ENCODE measurements around the gene DUSP10. TPM values are rescaled to one million over a fixed set of nuclear protein-coding genes. Genes with fewer than 3 reads are reported as not detected.

The DUSP10 gene
- total RNA-seq: 4.7 TPM

DNA sequence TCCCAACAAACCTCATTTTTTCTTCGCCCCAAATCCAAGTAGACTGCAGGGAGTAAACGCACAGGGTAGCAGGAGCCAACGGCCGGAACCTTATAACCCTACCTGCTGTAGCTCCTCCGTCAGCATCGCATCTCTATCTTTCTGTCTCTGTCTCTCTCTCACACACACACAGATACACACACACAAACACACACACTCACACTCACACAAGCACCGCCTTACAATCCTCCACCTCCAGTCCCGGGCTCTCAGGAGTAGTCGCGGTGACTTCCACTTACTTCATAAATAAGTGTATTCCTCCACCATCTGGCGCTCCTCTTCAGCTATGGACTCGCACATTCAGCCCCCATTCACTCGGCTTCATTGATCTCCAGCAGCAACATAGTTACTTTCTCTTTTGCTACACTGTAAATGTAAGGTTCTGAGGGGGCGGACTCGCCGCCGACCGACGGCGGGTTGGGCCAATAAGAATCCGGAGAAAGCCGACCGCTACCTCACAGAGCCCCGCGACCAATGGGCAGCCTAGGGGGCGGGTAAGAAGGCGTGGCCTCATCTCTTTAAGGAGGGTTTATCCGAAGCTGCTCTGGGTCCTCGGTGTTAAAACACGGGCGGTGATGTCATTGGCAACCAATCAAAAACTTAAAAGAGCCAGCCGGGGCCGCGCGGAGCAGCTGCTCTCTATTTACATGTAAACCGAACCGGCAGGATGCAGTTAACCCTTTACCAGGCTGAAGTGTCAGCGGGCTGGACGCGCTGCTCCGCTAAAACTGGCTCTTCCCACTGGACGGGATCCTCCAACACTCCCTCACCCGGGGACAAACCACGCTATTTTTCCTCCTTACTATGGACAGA lies at the start of gene DUSP10:
Gene DUSP10, minus strand, starts transcription at position 387 of the 852 bp plus-strand sequence. CDS start 2,345 bp downstream, outside the sequence.
- no peaks in the 10 kb centered on the region for H3K36me3 ChIP-seq
- TF ChIP-seq POLR2A (IDR thresholded peaks at IDR 0.05) (peak in 1 of 2 donors; percentile 91), POLR2AphosphoS5 (IDR thresholded peaks at IDR 0.05; ENCODE audit: insufficient read depth in 1 of 2, low read depth in 1 of 2) (peak; percentile 88 to 96)
- TF ChIP-seq, protein P1, sequence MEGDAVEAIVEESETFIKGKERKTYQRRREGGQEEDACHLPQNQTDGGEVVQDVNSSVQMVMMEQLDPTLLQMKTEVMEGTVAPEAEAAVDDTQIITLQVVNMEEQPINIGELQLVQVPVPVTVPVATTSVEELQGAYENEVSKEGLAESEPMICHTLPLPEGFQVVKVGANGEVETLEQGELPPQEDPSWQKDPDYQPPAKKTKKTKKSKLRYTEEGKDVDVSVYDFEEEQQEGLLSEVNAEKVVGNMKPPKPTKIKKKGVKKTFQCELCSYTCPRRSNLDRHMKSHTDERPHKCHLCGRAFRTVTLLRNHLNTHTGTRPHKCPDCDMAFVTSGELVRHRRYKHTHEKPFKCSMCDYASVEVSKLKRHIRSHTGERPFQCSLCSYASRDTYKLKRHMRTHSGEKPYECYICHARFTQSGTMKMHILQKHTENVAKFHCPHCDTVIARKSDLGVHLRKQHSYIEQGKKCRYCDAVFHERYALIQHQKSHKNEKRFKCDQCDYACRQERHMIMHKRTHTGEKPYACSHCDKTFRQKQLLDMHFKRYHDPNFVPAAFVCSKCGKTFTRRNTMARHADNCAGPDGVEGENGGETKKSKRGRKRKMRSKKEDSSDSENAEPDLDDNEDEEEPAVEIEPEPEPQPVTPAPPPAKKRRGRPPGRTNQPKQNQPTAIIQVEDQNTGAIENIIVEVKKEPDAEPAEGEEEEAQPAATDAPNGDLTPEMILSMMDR (IDR thresholded peaks at IDR 0.05): no peak
- H3K4me1 ChIP-seq: peaks cover 23% of the 10 kb centered on the region
- no peaks in the 10 kb centered on the region for H3K27me3 ChIP-seq
- H3K27ac ChIP-seq: peak within 1 kb of the TSS; percentile 98
- intact Hi-C loops (cut with DNase I): loop anchor here (10.0 kb wide), 1 partner anchor 857 kb away; no protein-coding TSS in a partner anchor
- peak within 1 kb of the TSS; percentile 75 to 90 for H3K4me3 ChIP-seq
- DNase-seq (ENCODE audit: extremely low spot score in 2 of 2): peak; percentile 99 to 100
- no peaks in the 10 kb centered on the region for H3K9me3 ChIP-seq

- no peak for DNase-seq (ENCODE audit: extremely low spot score in 2 of 2)
- TF ChIP-seq POLR2A (IDR thresholded peaks at IDR 0.05) (no peak), POLR2AphosphoS5 (IDR thresholded peaks at IDR 0.05; ENCODE audit: insufficient read depth in 1 of 2, low read depth in 1 of 2) (no peak)
- TF ChIP-seq, protein P1 (IDR thresholded peaks at IDR 0.05): no peak
- no peak overlapping the region for H3K27ac ChIP-seq
- intact Hi-C loops (cut with DNase I): no loop called here
- no peaks in the 10 kb centered on the region for H3K36me3 ChIP-seq
- no peak overlapping the region for H3K4me3 ChIP-seq
- H3K27me3 ChIP-seq: no peaks in the 10 kb centered on the region
- no peaks in the 10 kb centered on the region for H3K4me1 ChIP-seq
- no peaks in the 10 kb centered on the region for H3K9me3 ChIP-seq
Measured at GRCh38 chr1:221788466-221788865, 46.6 kb upstream of the DUSP10 start.

- H3K36me3 ChIP-seq: no peaks in the 10 kb centered on the region
- no peak overlapping the region for H3K4me3 ChIP-seq
- TF ChIP-seq POLR2A (IDR thresholded peaks at IDR 0.05) (no peak), POLR2AphosphoS5 (IDR thresholded peaks at IDR 0.05; ENCODE audit: insufficient read depth in 1 of 2, low read depth in 1 of 2) (no peak)
- TF ChIP-seq, protein P1 (IDR thresholded peaks at IDR 0.05): no peak
- DNase-seq (ENCODE audit: extremely low spot score in 2 of 2): no peak
- no peak overlapping the region for H3K27ac ChIP-seq
- H3K4me1 ChIP-seq: no peaks in the 10 kb centered on the region
- intact Hi-C loops (cut with DNase I): no loop called here
- H3K27me3 ChIP-seq: no peaks in the 10 kb centered on the region
- H3K9me3 ChIP-seq: no peaks in the 10 kb centered on the region
Measured at GRCh38 chr1:221786647-221787046, 44.8 kb upstream of the DUSP10 start.

GRCh38 chr1:221783936-221784335 lies 42.0 kb upstream of the DUSP10 start:
- intact Hi-C loops (cut with DNase I): no loop called here
- Histone ChIP-seq H3K9me3 (no peaks in the 10 kb centered on the region), H3K27ac (no peak overlapping the region), H3K36me3 (no peaks in the 10 kb centered on the region), H3K4me3 (no peak overlapping the region), H3K4me1 (no peaks in the 10 kb centered on the region), H3K27me3 (no peaks in the 10 kb centered on the region)
- DNase-seq (ENCODE audit: extremely low spot score in 2 of 2): no peak
- TF ChIP-seq, protein P1 (IDR thresholded peaks at IDR 0.05): no peak
- TF ChIP-seq POLR2AphosphoS5 (IDR thresholded peaks at IDR 0.05; ENCODE audit: insufficient read depth in 1 of 2, low read depth in 1 of 2) (no peak), POLR2A (IDR thresholded peaks at IDR 0.05) (no peak)

- TF ChIP-seq POLR2A (IDR thresholded peaks at IDR 0.05): no peak
- TF ChIP-seq POLR2AphosphoS5 (IDR thresholded peaks at IDR 0.05; ENCODE audit: insufficient read depth in 1 of 2, low read depth in 1 of 2): no peak
- TF ChIP-seq, protein P1 (IDR thresholded peaks at IDR 0.05): no peak
Measured at GRCh38 chr1:221783437-221783836, 41.5 kb upstream of the DUSP10 start.

More at GRCh38 chr1:221783437-221783836, 41.5 kb upstream of the DUSP10 start:
- Histone ChIP-seq H3K36me3 (no peaks in the 10 kb centered on the region), H3K27ac (no peak overlapping the region), H3K4me1 (no peaks in the 10 kb centered on the region), H3K27me3 (no peaks in the 10 kb centered on the region), H3K9me3 (no peaks in the 10 kb centered on the region), H3K4me3 (no peak overlapping the region)
- no peak for DNase-seq (ENCODE audit: extremely low spot score in 2 of 2)
- intact Hi-C loops (cut with DNase I): no loop called here

All from vagina (tissue), 2 donors.